Left lung (tissue), 10 donors: ENCODE measurements around the gene GOLT1A. TPM values are rescaled to one million over a fixed set of nuclear protein-coding genes. Genes with fewer than 3 reads are reported as not detected.

Source experiments
- ATAC-seq: fragments of 200-7000 bp; cut with Tn5 transposase; one replicate; pipeline ENCODE4 v1.9.1; 2020; ENCODE audit warnings: moderate library complexity
- DNase-seq, 4 donors: peaks; one replicate each; pipeline ENCODE4 v3.0.0-alpha.2; 2013 to 2020
- H3K27ac ChIP-seq, 2 donors: fragments of 200-600 bp; sonication (generic) in 1 of 2; one replicate each; pipeline versions ENCODE4 v1.5.0 to v1.8.0; 2020 to 2021
- H3K27me3 ChIP-seq, 2 donors: fragments of 200-600 bp; sonication (generic) in 1 of 2; one replicate each; pipeline versions ENCODE4 v1.5.0 to v1.8.0; 2020 to 2021
- H3K36me3 ChIP-seq, 2 donors: fragments of 200-600 bp; sonication (generic) in 1 of 2; one replicate each; pipeline versions ENCODE4 v1.5.0 to v1.8.0; 2020 to 2021
- H3K4me1 ChIP-seq, 2 donors: fragments of 200-600 bp; one replicate each; pipeline ENCODE4 v1.8.0; 2021
- H3K4me3 ChIP-seq, 2 donors: fragments of 200-600 bp; sonication (generic) in 1 of 2; one replicate each; pipeline versions ENCODE4 v1.5.0 to v1.8.0; 2020 to 2021; ENCODE audit warnings: mild to moderate bottlenecking in 1 of 2
- H3K9me3 ChIP-seq, 2 donors: fragments of 200-600 bp; sonication (generic) in 1 of 2; one replicate each; pipeline versions ENCODE4 v1.5.0 to v1.8.0; 2020 to 2021
- intact Hi-C, 2 donors: fragments of 100-400 bp; cut with DNase I; formaldehyde crosslinking; loops; one replicate each; pipeline versions ENCODE4 v1.11.2 to v1.14.2; 2022
- polyA plus RNA-seq, 6 donors: library from polyadenylated mRNA; unstranded; fragments of 120-200 nt; gene quantifications; one replicate each; pipeline ENCODE4 v1.2.1, GENCODE V29; 2013; ENCODE audit not compliant: insufficient read length in 6 of 6
- total RNA-seq, 2 donors: library from RNA; stranded (reverse); fragmentation: NEBNext Ultra II Directional; extraction: Animal tissue kit (Norgen Biotek cat#: 25700); gene quantifications; one replicate each; pipeline ENCODE4 v1.2.1, GENCODE V29; 2021
- TF ChIP-seq, protein P1 (sequence below), 2 donors: fragments of 200-600 bp; sonication (generic) in 1 of 2; IDR thresholded peaks; one replicate each; pipeline versions ENCODE4 v1.5.0 to v1.8.0; 2021; ENCODE audit warnings: antibody characterized with exemption in 2 of 2
- donor health status: DM: no; HTN: yes; CAD: no.
- donor health status: DM: no; HTN: no; CAD: no.

The GOLT1A gene
- total and polyA plus RNA-seq, 8 donors, result 4.4 to 22.6 (median 9.2) TPM

DNA sequence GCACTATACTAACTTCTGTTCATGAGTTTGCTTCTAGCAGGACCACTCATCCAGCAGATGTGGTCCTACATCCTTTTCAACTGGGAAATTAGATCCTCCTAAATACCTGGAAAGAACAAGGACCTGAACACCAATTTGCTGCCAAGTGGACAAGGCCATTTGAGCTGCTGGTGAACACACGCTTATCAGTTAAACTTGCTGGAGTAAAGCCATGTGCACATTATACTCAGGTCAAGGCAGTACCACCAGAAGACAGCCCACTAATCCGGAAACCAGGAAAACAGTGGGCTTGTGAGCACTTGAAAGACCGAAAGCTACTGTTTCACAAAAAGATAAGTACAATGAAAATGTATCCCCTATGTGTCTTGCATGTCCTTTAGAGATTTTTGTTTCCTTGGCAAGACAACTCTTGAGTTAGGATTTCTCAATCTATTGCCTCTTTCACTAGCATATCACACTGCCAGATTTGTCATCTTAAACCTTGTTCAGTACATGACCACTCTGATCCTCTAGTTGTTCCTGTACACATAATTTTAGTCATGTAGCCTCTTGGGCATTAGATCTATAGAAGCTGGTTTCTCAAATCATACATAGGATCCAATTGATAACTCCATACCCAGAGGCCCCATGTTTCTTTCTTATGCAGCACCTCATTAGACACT lies 43.2 kb downstream of the GOLT1A start:
- ATAC-seq (no peak), DNase-seq (no peak)
- Histone ChIP-seq H3K27me3 (no peaks in the 10 kb centered on the region), H3K27ac (no peak overlapping the region), H3K9me3 (peaks cover 0 to 27% of the 10 kb centered on the region in 2 donors), H3K4me1 (no peaks in the 10 kb centered on the region), H3K36me3 (no peaks in the 10 kb centered on the region), H3K4me3 (no peak overlapping the region)
- intact Hi-C loops, result no loop called here
- TF ChIP-seq, protein P1, sequence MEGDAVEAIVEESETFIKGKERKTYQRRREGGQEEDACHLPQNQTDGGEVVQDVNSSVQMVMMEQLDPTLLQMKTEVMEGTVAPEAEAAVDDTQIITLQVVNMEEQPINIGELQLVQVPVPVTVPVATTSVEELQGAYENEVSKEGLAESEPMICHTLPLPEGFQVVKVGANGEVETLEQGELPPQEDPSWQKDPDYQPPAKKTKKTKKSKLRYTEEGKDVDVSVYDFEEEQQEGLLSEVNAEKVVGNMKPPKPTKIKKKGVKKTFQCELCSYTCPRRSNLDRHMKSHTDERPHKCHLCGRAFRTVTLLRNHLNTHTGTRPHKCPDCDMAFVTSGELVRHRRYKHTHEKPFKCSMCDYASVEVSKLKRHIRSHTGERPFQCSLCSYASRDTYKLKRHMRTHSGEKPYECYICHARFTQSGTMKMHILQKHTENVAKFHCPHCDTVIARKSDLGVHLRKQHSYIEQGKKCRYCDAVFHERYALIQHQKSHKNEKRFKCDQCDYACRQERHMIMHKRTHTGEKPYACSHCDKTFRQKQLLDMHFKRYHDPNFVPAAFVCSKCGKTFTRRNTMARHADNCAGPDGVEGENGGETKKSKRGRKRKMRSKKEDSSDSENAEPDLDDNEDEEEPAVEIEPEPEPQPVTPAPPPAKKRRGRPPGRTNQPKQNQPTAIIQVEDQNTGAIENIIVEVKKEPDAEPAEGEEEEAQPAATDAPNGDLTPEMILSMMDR (IDR thresholded peaks at IDR 0.05), result no peak

GRCh38 chr1:204169858-204170257 lies 43.9 kb downstream of the GOLT1A start:
- intact Hi-C loops, result no loop called here
- Histone ChIP-seq H3K4me1 (no peaks in the 10 kb centered on the region), H3K4me3 (no peak overlapping the region), H3K27me3 (no peaks in the 10 kb centered on the region), H3K9me3 (peaks cover 0 to 27% of the 10 kb centered on the region in 2 donors), H3K36me3 (no peaks in the 10 kb centered on the region), H3K27ac (no peak overlapping the region)
- ATAC-seq, result no peak
- DNase-seq, result no peak
- TF ChIP-seq, protein P1 (IDR thresholded peaks at IDR 0.05), result no peak

DNA sequence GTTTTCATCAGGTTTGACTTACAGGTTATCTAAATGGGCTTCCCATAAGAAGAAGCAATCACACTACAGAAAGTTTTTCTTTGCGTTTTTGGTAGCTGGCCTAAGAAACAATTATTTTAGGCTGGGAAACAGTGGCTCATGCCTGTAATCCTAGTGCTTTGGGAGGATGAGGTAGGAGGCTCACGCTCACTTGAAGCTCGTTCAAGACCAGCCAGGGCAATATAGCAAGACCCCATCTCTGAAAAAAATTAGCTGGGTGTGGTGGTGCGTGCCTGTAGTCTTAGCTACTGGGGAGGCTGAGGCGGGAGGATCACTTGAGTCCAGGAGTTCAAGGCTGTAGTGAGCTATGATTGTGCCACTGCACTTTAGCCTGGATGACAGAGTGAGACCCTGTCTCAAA lies 46.1 kb downstream of the GOLT1A start:
- DNase-seq, result no peak
- no peak overlapping the region for H3K4me3 ChIP-seq
- H3K27ac ChIP-seq, result no peak overlapping the region
- no peaks in the 10 kb centered on the region for H3K27me3 ChIP-seq
- H3K36me3 ChIP-seq, result no peaks in the 10 kb centered on the region
- H3K9me3 ChIP-seq, result peaks cover 0 to 27% of the 10 kb centered on the region in 2 donors
- TF ChIP-seq, protein P1 (IDR thresholded peaks at IDR 0.05), result no peak
- H3K4me1 ChIP-seq, result peaks cover 0 to under 1% of the 10 kb centered on the region in 2 donors
- intact Hi-C loops, result no loop called here
- no peak for ATAC-seq

DNA sequence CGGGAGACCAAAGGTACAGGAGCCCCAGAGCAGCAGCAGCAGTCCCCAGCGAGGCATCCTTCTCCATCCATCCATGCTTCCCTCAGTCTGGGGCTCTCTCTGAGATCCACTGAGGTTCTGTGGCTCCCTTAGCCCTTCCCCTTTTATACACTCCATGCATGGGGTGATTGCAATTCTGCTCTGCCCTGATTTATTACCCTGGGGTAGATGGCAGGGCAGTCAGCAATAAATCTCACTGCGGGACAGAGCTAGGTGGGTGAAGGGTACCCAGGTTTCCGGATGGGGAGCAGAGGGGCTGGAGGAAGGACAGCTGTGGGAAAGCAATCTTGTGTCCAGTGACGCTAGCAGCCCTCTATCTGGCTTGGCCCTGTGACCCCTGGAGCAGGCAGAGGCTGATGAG lies 47.6 kb downstream of the GOLT1A start, which contains the start of gene REN:
TSS of gene REN (minus strand) at position 119 of the 400 bp plus-strand sequence. CDS start at position 75, 44 bp downstream.
- H3K4me1 ChIP-seq, result peaks cover 0 to 6% of the 10 kb centered on the region in 2 donors
- TF ChIP-seq, protein P1 (IDR thresholded peaks at IDR 0.05), result no peak
- H3K27me3 ChIP-seq, result no peaks in the 10 kb centered on the region
- H3K9me3 ChIP-seq, result peaks cover 0 to 27% of the 10 kb centered on the region in 2 donors
- ATAC-seq (no peak), DNase-seq (no peak)
- H3K4me3 ChIP-seq, result no peak within 1 kb of the TSS
- no peak within 1 kb of the TSS for H3K27ac ChIP-seq
- no peaks in the 10 kb centered on the region for H3K36me3 ChIP-seq
- intact Hi-C loops, result no loop called here

DNA sequence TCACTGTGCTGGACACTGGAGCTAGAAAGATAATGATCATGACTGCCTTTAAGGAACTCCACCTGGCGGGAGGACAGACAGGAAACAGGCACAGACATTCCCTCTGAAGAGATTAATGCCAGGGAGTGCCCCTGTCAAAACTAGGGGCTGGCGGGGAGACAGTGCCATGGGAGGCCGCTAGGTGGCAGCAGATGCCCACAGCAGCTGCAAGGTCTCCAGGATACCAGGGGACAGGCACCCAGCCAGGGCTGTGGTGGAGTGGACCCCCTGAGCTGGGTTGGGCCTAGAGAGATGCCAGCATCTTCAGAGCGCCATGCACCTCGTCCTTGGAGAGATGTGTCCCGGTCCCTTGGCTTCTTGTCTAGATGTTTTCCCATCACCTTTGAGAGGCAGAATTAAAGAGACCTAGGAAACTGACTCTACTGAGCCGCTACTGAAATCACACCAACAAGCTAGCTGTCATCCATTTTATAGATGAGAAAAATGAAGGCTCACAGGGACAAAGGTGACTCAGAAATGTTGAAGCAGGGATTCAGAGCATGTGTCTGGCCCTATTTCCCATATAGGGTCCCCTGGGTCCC lies 51.2 kb downstream of the GOLT1A start:
- H3K4me3 ChIP-seq, result no peak overlapping the region
- no peaks in the 10 kb centered on the region for H3K9me3 ChIP-seq
- no peaks in the 10 kb centered on the region for H3K36me3 ChIP-seq
- intact Hi-C loops, result loop anchor here in 1 of 2 donors (5.0 kb wide), 1 partner anchor 200 kb away; no protein-coding TSS in a partner anchor
- no peak overlapping the region for H3K27ac ChIP-seq
- peak; percentile 96 for ATAC-seq
- TF ChIP-seq, protein P1 (IDR thresholded peaks at IDR 0.05), result peak; percentile 98 to 99
- DNase-seq, result peak; percentile 69 to 94 (median 82)
- no peaks in the 10 kb centered on the region for H3K27me3 ChIP-seq
- H3K4me1 ChIP-seq, result peaks cover 0 to 6% of the 10 kb centered on the region in 2 donors
